Colonic mucosa (tissue), 4 donors: ENCODE measurements around the gene UBE2F. TPM values are rescaled to one million over a fixed set of nuclear protein-coding genes. Genes with fewer than 3 reads are reported as not detected.
"Not testable (repeated sequence)": the region's sequence is repeated elsewhere in the genome, so short reads cannot be mapped to it uniquely, and the experiment has no call there.

Experiments
- DNase-seq: peaks from one replicate; pipeline ENCODE4 v3.0.0-alpha.2; 2020
- H3K27ac ChIP-seq: fragments of 200-600 bp; one replicate; pipeline ENCODE4 v1.8.0; 2021
- H3K27me3 ChIP-seq: fragments of 200-600 bp; one replicate; pipeline ENCODE4 v1.8.0; 2021
- H3K36me3 ChIP-seq: fragments of 200-600 bp; one replicate; pipeline ENCODE4 v1.8.0; 2021
- H3K4me1 ChIP-seq: fragments of 200-600 bp; one replicate; pipeline ENCODE4 v1.8.0; 2021; ENCODE audit warnings: mild to moderate bottlenecking
- H3K4me3 ChIP-seq: fragments of 200-600 bp; one replicate; pipeline ENCODE4 v1.8.0; 2021
- H3K9ac ChIP-seq, 2 donors: one replicate each; pipeline ENCODE4 v1.7.0; 2013; ENCODE audit warnings: control low read depth in 2 of 2, low read depth in 2 of 2, low read length in 2 of 2
- H3K9me3 ChIP-seq: fragments of 200-600 bp; one replicate; pipeline ENCODE4 v1.8.0; 2021
- CTCF ChIP-seq: fragments of 200-600 bp; IDR thresholded peaks from one replicate; pipeline ENCODE4 v1.8.0; 2022; ENCODE audit warnings: antibody characterized with exemption, mild to moderate bottlenecking
- intact Hi-C: fragments of 100-400 bp; cut with DNase I; formaldehyde crosslinking; loops from one replicate; pipeline ENCODE4 v1.14.1; 2022
- total RNA-seq, 2 donors: library from RNA; stranded (reverse); fragmentation: NEBNext Ultra II Directional in 1 of 2; extraction: Animal tissue kit (Norgen Biotek cat#: 25700) in 1 of 2; gene quantifications; one replicate each; pipeline ENCODE4 v1.2.1, GENCODE V29; 2021
- donor health status: healthy.
- donor health status: DM: no; HTN: no; CAD: no.
- donor health status: DM: no; HTN: no; CAD: no.

Gene UBE2F
- total RNA-seq, 2 donors from 2014 or later: 51.8 to 54.7 TPM

GRCh38 chr2:237944302-237944701, 22.5 kb upstream of the UBE2F start:
- no peak for TF ChIP-seq CTCF
- H3K9ac ChIP-seq: no peak overlapping the region
- intact Hi-C loops: no loop called here
- H3K36me3 ChIP-seq: no peaks in the 10 kb centered on the region
- H3K27me3 ChIP-seq: no peaks in the 10 kb centered on the region
- H3K27ac ChIP-seq: no peak overlapping the region
- no peaks in the 10 kb centered on the region for H3K4me1 ChIP-seq
- no peaks in the 10 kb centered on the region for H3K9me3 ChIP-seq
- no peak for DNase-seq
- H3K4me3 ChIP-seq: no peak overlapping the region

DNA sequence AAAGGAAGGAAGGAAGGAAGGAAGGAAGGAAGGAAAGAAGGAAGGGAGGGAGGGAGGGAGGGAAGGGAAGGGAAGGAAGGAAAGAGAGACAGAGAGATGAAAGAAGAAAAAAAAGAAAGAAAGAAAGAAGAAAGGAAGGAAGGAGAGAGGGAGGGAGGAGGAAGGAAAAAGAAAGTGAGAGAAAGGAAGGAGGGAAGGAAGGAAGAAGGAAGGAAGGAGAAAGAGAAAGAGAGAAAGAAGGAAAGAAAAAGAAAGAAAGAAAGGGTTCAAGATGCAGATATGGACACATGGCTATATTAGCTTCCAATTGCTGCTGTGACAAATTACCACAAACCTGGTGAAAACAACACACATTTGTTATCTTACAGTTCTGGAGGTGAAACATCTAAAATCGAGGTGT, 20.4 kb upstream of the UBE2F start:
- H3K4me3 ChIP-seq: no peak overlapping the region
- intact Hi-C loops: no loop called here
- no peaks in the 10 kb centered on the region for H3K36me3 ChIP-seq
- no peak overlapping the region for H3K27ac ChIP-seq
- TF ChIP-seq CTCF: no peak
- no peak for DNase-seq
- H3K9ac ChIP-seq: no peak overlapping the region
- H3K27me3 ChIP-seq: no peaks in the 10 kb centered on the region
- no peaks in the 10 kb centered on the region for H3K4me1 ChIP-seq
- H3K9me3 ChIP-seq: no peaks in the 10 kb centered on the region

- DNase-seq, H3K4me1 ChIP-seq, H3K4me3 ChIP-seq, intact Hi-C loops, H3K36me3 ChIP-seq, H3K27ac ChIP-seq, H3K9ac ChIP-seq, H3K9me3 ChIP-seq: not testable (repeated sequence)
- H3K27me3 ChIP-seq: peaks cover 14% of the 10 kb centered on the region
These were observed 15.5 kb upstream of the UBE2F start for GRCh38 chr2:237951354-237951753.

DNA sequence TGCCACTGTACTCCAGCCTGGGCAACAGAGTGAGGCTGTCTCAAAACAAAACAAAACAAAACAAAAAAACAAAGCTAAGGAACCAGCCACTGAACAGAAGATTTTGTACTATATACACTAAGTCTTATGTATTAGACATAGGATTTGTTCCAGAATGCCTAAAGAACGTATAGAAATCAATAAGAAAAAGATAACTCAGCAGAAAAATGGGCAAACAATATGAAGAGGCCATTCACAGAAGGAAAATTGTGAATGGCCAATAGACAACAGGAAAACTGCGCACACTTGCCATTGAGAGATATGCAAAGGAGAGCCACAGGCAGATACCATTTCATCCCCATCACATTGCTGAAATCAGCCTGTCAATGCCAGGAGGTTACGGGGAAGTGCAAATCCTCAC, 14.9 kb upstream of the UBE2F start:
- Histone ChIP-seq H3K36me3 (no peaks in the 10 kb centered on the region), H3K27me3 (peaks cover 15% of the 10 kb centered on the region), H3K4me3 (no peak overlapping the region), H3K9me3 (no peaks in the 10 kb centered on the region), H3K9ac (no peak overlapping the region), H3K4me1 (no peaks in the 10 kb centered on the region), H3K27ac (no peak overlapping the region)
- no peak for DNase-seq
- intact Hi-C loops: no loop called here
- TF ChIP-seq CTCF: no peak

DNA sequence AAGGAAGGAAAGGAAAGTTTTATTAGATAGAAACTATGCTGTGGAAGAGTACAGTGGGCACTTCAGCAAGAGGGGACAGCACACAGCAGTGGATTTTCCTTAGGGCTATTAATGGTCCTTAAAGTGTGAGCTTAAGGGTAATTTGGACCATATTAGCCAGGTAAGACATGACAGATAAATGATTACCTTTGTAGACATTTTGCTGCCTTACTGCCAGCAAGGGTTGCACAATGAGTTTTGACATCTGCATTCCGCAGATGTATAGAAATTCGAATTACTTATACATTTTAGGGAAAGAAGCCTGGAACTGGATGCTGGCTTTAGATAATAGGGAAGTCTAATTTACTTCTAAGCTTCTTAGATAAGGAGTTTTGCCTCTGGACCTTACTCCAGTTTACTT, 14.0 kb upstream of the UBE2F start:
- Histone ChIP-seq H3K36me3 (no peaks in the 10 kb centered on the region), H3K27me3 (peaks cover 15% of the 10 kb centered on the region), H3K9ac (no peak overlapping the region)

More for the DNA sequence above, 14.0 kb upstream of the UBE2F start:
- H3K9me3 ChIP-seq: no peaks in the 10 kb centered on the region
- intact Hi-C loops: no loop called here
- H3K4me1 ChIP-seq: no peaks in the 10 kb centered on the region
- H3K4me3 ChIP-seq: no peak overlapping the region
- no peak for TF ChIP-seq CTCF
- H3K27ac ChIP-seq: no peak overlapping the region
- DNase-seq: no peak
